ENCODE results near the gene NANOS3. TPM values are rescaled to one million over a fixed set of nuclear protein-coding genes. Genes with fewer than 3 reads are reported as not detected.

Gene NANOS3
- polyA plus RNA-seq, 3 donors, result not detected

- no peak overlapping the region for H3K27ac ChIP-seq (ENCODE audit: low read depth, low read length)
- WGBS, 3 donors, result 89 to 94% (median 89%) methylated on average over 13 to 17 of the region's 17 CpGs
These were observed 53.0 kb downstream of the NANOS3 start for GRCh38 chr19:13929956-13930355.

Other genes with a start within 250 kb of the NANOS3 start
- gene MRI1, start 112.6 kb upstream of the NANOS3 start, polyA plus RNA-seq, result 10 to 100 TPM; 12.4 to 33.5 (median 28.3) TPM
- 100 to 1,000 TPM in 2 of 3 donors, 10 to 100 TPM in 1; 89.2 to 156 (median 153) TPM for gene C19orf53, start 102.7 kb upstream of the NANOS3 start, polyA plus RNA-seq
- gene ZSWIM4, start 81.7 kb upstream of the NANOS3 start, polyA plus RNA-seq, result 1 to 10 TPM; 1.6 to 3.4 (median 2.0) TPM
- 1 to 10 TPM; 1.1 to 3.7 (median 2.9) TPM for gene BRME1, start 29.0 kb downstream of the NANOS3 start, polyA plus RNA-seq
- 10 to 100 TPM; 17.0 to 27.9 (median 20.4) TPM for gene CC2D1A, start 29.1 kb downstream of the NANOS3 start, polyA plus RNA-seq
- 1 to 10 TPM in 1 of 3 donors, under 1 TPM in 2; 0.10 to 2.5 (median 0.58) TPM for gene PODNL1, start 61.3 kb downstream of the NANOS3 start, polyA plus RNA-seq
- 10 to 100 TPM; 13.5 to 29.0 (median 16.2) TPM for gene DCAF15, start 75.4 kb downstream of the NANOS3 start, polyA plus RNA-seq
- 1 to 10 TPM; 4.4 to 5.8 (median 4.4) TPM for gene RFX1, start 129.2 kb downstream of the NANOS3 start, polyA plus RNA-seq
- not detected for gene RLN3, start 151.0 kb downstream of the NANOS3 start, polyA plus RNA-seq
- 1 to 10 TPM; 2.7 to 8.5 (median 2.9) TPM for gene IL27RA, start 154.6 kb downstream of the NANOS3 start, polyA plus RNA-seq
- gene PALM3, start 184.9 kb downstream of the NANOS3 start, polyA plus RNA-seq, result 1 to 10 TPM in 2 of 3 donors, under 1 TPM in 1; 0.45 to 9.9 (median 1.9) TPM
- 10 to 100 TPM in 1 of 3 donors, 1 to 10 TPM in 2; 2.3 to 13.2 (median 3.8) TPM for gene MISP3, start 195.7 kb downstream of the NANOS3 start, polyA plus RNA-seq
- not detected for gene C19orf67, start 208.6 kb downstream of the NANOS3 start, polyA plus RNA-seq
- 10 to 100 TPM; 20.0 to 28.6 (median 24.4) TPM for gene SAMD1, start 213.6 kb downstream of the NANOS3 start, polyA plus RNA-seq
- 10 to 100 TPM; 29.8 to 95.5 (median 73.2) TPM for gene PRKACA, start 240.6 kb downstream of the NANOS3 start, polyA plus RNA-seq